ENCODE measurements around the gene GRID1. TPM values are rescaled to one million over a fixed set of nuclear protein-coding genes. Genes with fewer than 3 reads are reported as not detected.

GRID1 gene
- total RNA-seq, 1 experiment from 2014 or later, result 5.6 TPM

- ChIA-PET RAD21 (ENCODE audit: low non-redundant PET in 1 of 2, low total read pairs in 2 of 2, uncharacterized antibody in 2 of 2, unreplicated experiment in 2 of 2) (no interaction called here), CTCF (no interaction called here), POLR2A (no interaction called here)
- intact Hi-C loops (cut with micrococcal nuclease), result no loop called here
- Histone ChIP-seq H3K4me2 (ENCODE audit: low read length) (no peak overlapping the region), H3K4me3 (replicated peaks in 1 of 2; ENCODE audit: low read depth in 1 of 2, low read length in 2 of 2) (no peak overlapping the region), H3K4me1 (ENCODE audit: control insufficient read depth in 1 of 2, insufficient read depth in 2 of 2, low read length in 2 of 2) (no peaks in the 10 kb centered on the region), H3K27ac (ENCODE audit: low read depth, low read length) (no peak overlapping the region), H3K9me2 (ENCODE audit: insufficient read depth) (no peaks in the 10 kb centered on the region), H3K9me3 (ENCODE audit: control insufficient read depth in 1 of 2, insufficient read depth in 1 of 2, low read depth in 1 of 2, low read length in 2 of 2) (no peaks in the 10 kb centered on the region), H2AFZ (ENCODE audit: low read depth, low read length, poor library complexity, severe bottlenecking) (no peak overlapping the region), H3K79me2 (ENCODE audit: insufficient read depth, low read length) (no peaks in the 10 kb centered on the region), H4K20me1 (ENCODE audit: insufficient read depth) (no peaks in the 10 kb centered on the region), H3K36me3 (ENCODE audit: control insufficient read depth in 1 of 2, insufficient read depth in 2 of 2, low read length in 2 of 2) (no peaks in the 10 kb centered on the region), H3K9ac (ENCODE audit: low read length) (no peak overlapping the region), H3K27me3 (ENCODE audit: insufficient read depth, low read length) (no peaks in the 10 kb centered on the region)
- ATAC-seq (no peak), DNase-seq (ENCODE audit: low read depth, low spot score) (no peak)
- BruUV-seq (replicated peaks), result no TSS peak
- TF ChIP-seq SP1 (IDR thresholded peaks at IDR 0.05; ENCODE audit: low read depth), result no peak
- TF ChIP-seq ZBTB33 (IDR thresholded peaks at IDR 0.05; ENCODE audit: extremely low read depth, insufficient replicate concordance, low read length), result no peak
- no peak for TF ChIP-seq ATF3 (IDR thresholded peaks at IDR 0.05)
- TF ChIP-seq RAD21 (IDR thresholded peaks at IDR 0.05; ENCODE audit: low read depth), result no peak
- TF ChIP-seq EGR1 (IDR thresholded peaks at IDR 0.05; ENCODE audit: low read depth), result no peak
- no peak for TF ChIP-seq EZH2phosphoT487 (IDR thresholded peaks at IDR 0.05; ENCODE audit: borderline replicate concordance)
These were observed 165.7 kb downstream of the GRID1 start for GRCh38 chr10:86200867-86201266.

- ChIA-PET RAD21 (ENCODE audit: low non-redundant PET in 1 of 2, low total read pairs in 2 of 2, uncharacterized antibody in 2 of 2, unreplicated experiment in 2 of 2) (no interaction called here), CTCF (no interaction called here), POLR2A (no interaction called here)
- Histone ChIP-seq H3K27me3 (ENCODE audit: insufficient read depth, low read length) (no peaks in the 10 kb centered on the region), H3K36me3 (ENCODE audit: control insufficient read depth in 1 of 2, insufficient read depth in 2 of 2, low read length in 2 of 2) (no peaks in the 10 kb centered on the region), H3K4me3 (replicated peaks in 1 of 2; ENCODE audit: low read depth in 1 of 2, low read length in 2 of 2) (no peak overlapping the region), H2AFZ (ENCODE audit: low read depth, low read length, poor library complexity, severe bottlenecking) (no peak overlapping the region), H3K9ac (ENCODE audit: low read length) (no peak overlapping the region), H3K9me2 (ENCODE audit: insufficient read depth) (no peaks in the 10 kb centered on the region), H3K4me1 (ENCODE audit: control insufficient read depth in 1 of 2, insufficient read depth in 2 of 2, low read length in 2 of 2) (no peaks in the 10 kb centered on the region), H3K4me2 (ENCODE audit: low read length) (no peak overlapping the region), H3K27ac (ENCODE audit: low read depth, low read length) (no peak overlapping the region), H3K79me2 (ENCODE audit: insufficient read depth, low read length) (no peaks in the 10 kb centered on the region), H3K9me3 (ENCODE audit: control insufficient read depth in 1 of 2, insufficient read depth in 1 of 2, low read depth in 1 of 2, low read length in 2 of 2) (no peaks in the 10 kb centered on the region), H4K20me1 (ENCODE audit: insufficient read depth) (no peaks in the 10 kb centered on the region)
- TF ChIP-seq RAD21 (IDR thresholded peaks at IDR 0.05; ENCODE audit: low read depth) (no peak), FOSL1 (IDR thresholded peaks at IDR 0.05; ENCODE audit: low read depth) (no peak), ATF3 (IDR thresholded peaks at IDR 0.05) (no peak), POLR2A (IDR thresholded peaks at IDR 0.05; ENCODE audit: borderline replicate concordance, extremely low read depth, insufficient read depth, insufficient read length) (no peak), ZNF274 (IDR thresholded peaks at IDR 0.05; ENCODE audit: low read depth, low read length) (no peak), ELF1 (IDR thresholded peaks at IDR 0.05; ENCODE audit: borderline replicate concordance, low read depth) (no peak), EZH2phosphoT487 (IDR thresholded peaks at IDR 0.05; ENCODE audit: borderline replicate concordance) (no peak), TCF7L2 (IDR thresholded peaks at IDR 0.05; ENCODE audit: borderline replicate concordance, extremely low read depth, insufficient read depth, insufficient read length) (no peak)
- ATAC-seq (no peak), DNase-seq (ENCODE audit: low read depth, low spot score) (no peak)
- BruUV-seq (replicated peaks), result no TSS peak
- intact Hi-C loops (cut with micrococcal nuclease), result no loop called here
These were observed 166.3 kb downstream of the GRID1 start for GRCh38 chr10:86200269-86200668.

Measured in HCT116 (cell line).